OCI-LY7 (cell line): ENCODE results near the gene SS18. TPM values are rescaled to one million over a fixed set of nuclear protein-coding genes. Genes with fewer than 3 reads are reported as not detected.

ENCODE experiments used
- BruUV-seq: library from RNA; stranded (reverse); fragments of 400-500 nt; replicated peaks from 2 replicates; lab custom pipeline; 2021; lab: Mats Ljungman, UMichigan
- CTCF ChIA-PET: fragments of 300-600 bp; sonication (Branson Sonifier 250); formaldehyde crosslinking; loops from one replicate; lab custom pipeline; 2022; ENCODE audit warnings: antibody characterized with exemption; ENCODE audit not compliant: unreplicated experiment; lab: Charles Lee
- POLR2A ChIA-PET: fragments of 300-600 bp; sonication (Branson Sonifier 250); formaldehyde crosslinking; loops from one replicate; lab custom pipeline; 2022; ENCODE audit warnings: antibody characterized with exemption; lab: Charles Lee
- DNase-seq: peaks from one replicate; pipeline ENCODE4 v3.0.0-alpha.2; 2015; ENCODE audit warnings: low spot score
- H2AFZ ChIP-seq: fragments of 200-600 bp; sonication (generic), shearing (Covaris generic); 2 replicates; pipeline ENCODE4 v1.6.1; 2014; ENCODE audit warnings: mild to moderate bottlenecking, antibody characterized with exemption, low read length, moderate library complexity
- H3K27ac ChIP-seq: fragments of 200-600 bp; sonication (generic); 2 replicates; pipeline ENCODE4 v1.5.1; 2014; ENCODE audit warnings: mixed run types, low read depth, mild to moderate bottlenecking, moderate library complexity, low read length, inconsistent platforms; ENCODE audit not compliant: poor library complexity, severe bottlenecking
- H3K36me3 ChIP-seq: fragments of 200-600 bp; sonication (generic); 2 replicates; pipeline ENCODE4 v1.6.1; 2014; ENCODE audit warnings: mild to moderate bottlenecking, antibody characterized with exemption, low read length, moderate library complexity, mixed read lengths; ENCODE audit not compliant: insufficient read depth
- H3K4me1 ChIP-seq: fragments of 200-600 bp; sonication (generic); 2 replicates; pipeline ENCODE4 v1.5.1; 2014; ENCODE audit warnings: mild to moderate bottlenecking, low read length; ENCODE audit not compliant: insufficient read depth, poor library complexity, severe bottlenecking
- H3K4me2 ChIP-seq: fragments of 200-600 bp; sonication (generic); 2 replicates; pipeline ENCODE4 v1.6.1; 2014; ENCODE audit warnings: mild to moderate bottlenecking, low read length
- H3K4me3 ChIP-seq: fragments of 200-600 bp; sonication (generic); 2 replicates; pipeline ENCODE4 v1.5.1; 2014; ENCODE audit warnings: mild to moderate bottlenecking, low read depth, low read length; ENCODE audit not compliant: poor library complexity, severe bottlenecking
- H3K79me2 ChIP-seq: fragments of 200-600 bp; sonication (generic); 2 replicates; pipeline ENCODE4 v1.6.1; 2016; ENCODE audit warnings: low read depth, mild to moderate bottlenecking, low read length, moderate library complexity, mixed read lengths; ENCODE audit not compliant: insufficient read depth
- H3K9me2 ChIP-seq: fragments of 200-600 bp; sonication (generic); 2 replicates; pipeline ENCODE4 v1.6.1; 2016; ENCODE audit warnings: mild to moderate bottlenecking, low read length, mixed read lengths; ENCODE audit not compliant: insufficient read depth
- H3K9me3 ChIP-seq: fragments of 200-600 bp; sonication (generic); 2 replicates; pipeline ENCODE4 v1.6.1; 2014; ENCODE audit warnings: mild to moderate bottlenecking, mixed run types, low read length, mixed read lengths
- H4K20me1 ChIP-seq: fragments of 200-600 bp; sonication (generic); 2 replicates; pipeline ENCODE4 v1.6.1; 2014; ENCODE audit warnings: mild to moderate bottlenecking, antibody characterized with exemption, low read length, moderate library complexity, mixed read lengths; ENCODE audit not compliant: insufficient read depth
- CTCF ChIP-seq: fragments of 200-600 bp; sonication (generic); conservative IDR thresholded peaks from 2 replicates; pipeline ENCODE4 v1.5.1; 2014; ENCODE audit warnings: mild to moderate bottlenecking, antibody characterized with exemption, low read length, moderate library complexity, mixed read lengths
- EZH2phosphoT487 ChIP-seq: fragments of 200-600 bp; sonication (generic); IDR thresholded peaks from 2 replicates; pipeline ENCODE4 v1.6.1; 2018; ENCODE audit warnings: low read depth, borderline replicate concordance, mild to moderate bottlenecking, mixed run types, antibody characterized with exemption, low read length, moderate library complexity, mixed read lengths
- intact Hi-C: fragments of 100-400 bp; cut with micrococcal nuclease; formaldehyde crosslinking; loops from one replicate; pipeline ENCODE4 v1.10.0; 2022; ENCODE audit not compliant: unreplicated experiment
- total RNA-seq, 2 experiments: library from RNA; depleted of rRNA in 1 of 2; stranded (reverse); fragments of >200 nt in 1 of 2; shearing (Covaris generic) in 1 of 2; gene quantifications; 2 replicates each; pipeline ENCODE4 v1.2.3, GENCODE V29; 2014 to 2022

SS18 gene
- total RNA-seq, 2 experiments from 2014 or later, result 155 to 192 TPM

- no peak for DNase-seq
- Histone ChIP-seq H4K20me1 (no peaks in the 10 kb centered on the region), H3K4me1 (no peaks in the 10 kb centered on the region), H3K4me2 (no peak overlapping the region), H3K4me3 (no peak overlapping the region), H3K79me2 (no peaks in the 10 kb centered on the region), H3K36me3 (peaks cover 4% of the 10 kb centered on the region), H3K9me3 (no peaks in the 10 kb centered on the region), H3K27ac (no peak overlapping the region), H2AFZ (no peak overlapping the region), H3K9me2 (no peaks in the 10 kb centered on the region)
- CTCF ChIA-PET, result no interaction called here
- intact Hi-C loops, result no loop called here
- POLR2A ChIA-PET, result interaction anchor here (0.5 to 1.6 kb wide), 2 partner anchors 9 to 45 kb away, joined by 3 to 6 read pairs; no protein-coding TSS in a partner anchor
- TF ChIP-seq EZH2phosphoT487 (no peak), CTCF (no peak)
- BruUV-seq, result no TSS peak
Observed at GRCh38 chr18:26004832-26005231, 85.6 kb downstream of the SS18 start.

GRCh38 chr18:26003817-26004216 lies 86.6 kb downstream of the SS18 start:
- H3K36me3 ChIP-seq, result no peaks in the 10 kb centered on the region

More at GRCh38 chr18:26003817-26004216, 86.6 kb downstream of the SS18 start:
- no TSS peak for BruUV-seq
- no peak overlapping the region for H3K4me3 ChIP-seq
- no peaks in the 10 kb centered on the region for H3K9me2 ChIP-seq
- intact Hi-C loops, result no loop called here
- ChIA-PET POLR2A (interaction anchor here (0.6 to 1.6 kb wide), 2 partner anchors 10 to 473 kb away, joined by 6 read pairs; no protein-coding TSS in a partner anchor), CTCF (no interaction called here)
- TF ChIP-seq CTCF (no peak), EZH2phosphoT487 (no peak)
- no peaks in the 10 kb centered on the region for H3K9me3 ChIP-seq
- no peak for DNase-seq
- H3K27ac ChIP-seq, result no peak overlapping the region
- no peaks in the 10 kb centered on the region for H3K4me1 ChIP-seq
- no peak overlapping the region for H3K4me2 ChIP-seq
- H3K79me2 ChIP-seq, result no peaks in the 10 kb centered on the region
- H2AFZ ChIP-seq, result no peak overlapping the region
- no peaks in the 10 kb centered on the region for H4K20me1 ChIP-seq
